NCI-H146 treated with DMSO at 0.1 percent for 48 hours (cell line): ENCODE measurements around the gene NBDY.
"Not testable (repeated sequence)": the region's sequence is repeated elsewhere in the genome, so short reads cannot be mapped to it uniquely, and the experiment has no call there.

Source experiments
- DNase-seq: peaks from one replicate; lab custom pipeline; 2025; ENCODE audit not compliant: unreplicated experiment; lab: John Stamatoyannopoulos, UW

NBDY gene

GRCh38 chrX:56800307-56800706, 71.3 kb downstream of the NBDY start:
- no peak for DNase-seq

GRCh38 chrX:56800801-56801200, 71.8 kb downstream of the NBDY start:
- DNase-seq = no peak

- no peak for DNase-seq
These were observed 73.4 kb downstream of the NBDY start for GRCh38 chrX:56802428-56802827.

GRCh38 chrX:56802921-56803849, 74.1 kb downstream of the NBDY start:
- DNase-seq = peak; percentile 71

- no peak for DNase-seq
These were observed 75.0 kb downstream of the NBDY start for GRCh38 chrX:56803850-56804681.

GRCh38 chrX:56804867-56805266, 75.8 kb downstream of the NBDY start:
- no peak for DNase-seq

GRCh38 chrX:56805399-56805798, 76.4 kb downstream of the NBDY start:
- no peak for DNase-seq

GRCh38 chrX:56806176-56806575, 77.1 kb downstream of the NBDY start:
- not testable (repeated sequence) for DNase-seq

GRCh38 chrX:56811599-56811998, 82.6 kb downstream of the NBDY start:
- no peak for DNase-seq

GRCh38 chrX:56812515-56813105, 83.6 kb downstream of the NBDY start:
- no peak for DNase-seq

- DNase-seq = no peak
These were observed 84.3 kb downstream of the NBDY start for GRCh38 chrX:56813318-56813837.

- DNase-seq = no peak
These were observed 88.1 kb downstream of the NBDY start for GRCh38 chrX:56817179-56817578.

GRCh38 chrX:56826020-56826419, 97.0 kb downstream of the NBDY start:
- DNase-seq = no peak

GRCh38 chrX:56833626-56834025, 104.6 kb downstream of the NBDY start:
- DNase-seq = no peak

- no peak for DNase-seq
These were observed 124.4 kb downstream of the NBDY start for GRCh38 chrX:56853436-56853835.

GRCh38 chrX:56857042-56857441, 128.0 kb downstream of the NBDY start:
- DNase-seq = no peak

GRCh38 chrX:56860888-56861287, 131.8 kb downstream of the NBDY start:
- DNase-seq = no peak
